Measurements from ENCODE around the gene RNF215. TPM values are rescaled to one million over a fixed set of nuclear protein-coding genes. Genes with fewer than 3 reads are reported as not detected.

RNF215 gene
- total and polyA plus RNA-seq, 8 donors, result 14.6 to 27.5 (median 23.2) TPM

DNA sequence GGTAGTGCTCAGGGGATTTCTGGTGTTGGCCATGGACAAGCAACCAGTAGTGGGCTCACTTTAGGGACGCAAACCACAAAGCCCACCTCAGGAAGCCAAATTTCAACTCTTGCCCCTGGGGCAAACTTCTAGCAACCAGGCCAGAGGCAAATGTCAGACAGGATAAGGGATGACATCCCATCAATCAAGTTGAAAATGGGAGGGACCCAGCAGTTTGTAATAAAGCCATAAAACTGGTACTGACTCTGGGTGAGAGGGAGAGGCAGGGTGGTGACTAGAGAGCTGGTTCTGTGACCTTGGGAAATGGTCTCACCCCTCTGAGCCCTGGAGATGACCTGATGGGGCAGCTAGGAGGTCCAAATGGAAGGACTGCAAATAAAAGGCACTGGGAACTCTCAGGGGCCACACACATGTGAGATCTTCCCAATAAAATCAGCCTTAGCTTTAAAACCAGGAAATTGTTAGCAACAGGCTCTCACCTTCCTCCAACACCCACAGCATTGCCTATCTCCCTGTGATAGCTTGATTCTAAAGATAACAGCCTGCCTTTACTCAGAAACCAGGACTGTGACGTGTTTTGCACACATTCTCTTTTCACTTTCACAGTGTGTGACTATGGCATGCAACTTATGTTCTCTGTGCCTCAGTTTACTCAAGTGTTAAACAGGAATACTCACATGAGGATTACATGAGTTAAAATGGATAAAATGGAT, 54.1 kb downstream of the RNF215 start:
- no peaks in the 10 kb centered on the region for H3K27me3 ChIP-seq
- no peak for TF ChIP-seq CTCF (IDR thresholded peaks at IDR 0.05)
- H3K9me3 ChIP-seq, result no peaks in the 10 kb centered on the region
- no peak overlapping the region for H3K4me3 ChIP-seq
- no peaks in the 10 kb centered on the region for H3K4me1 ChIP-seq
- ATAC-seq, result no peak
- H3K27ac ChIP-seq, result no peak overlapping the region
- DNase-seq, result no peak
- intact Hi-C loops (cut with DNase I), result no loop called here
- peaks cover 6 to 97% of the 10 kb centered on the region in 2 donors for H3K36me3 ChIP-seq

DNA sequence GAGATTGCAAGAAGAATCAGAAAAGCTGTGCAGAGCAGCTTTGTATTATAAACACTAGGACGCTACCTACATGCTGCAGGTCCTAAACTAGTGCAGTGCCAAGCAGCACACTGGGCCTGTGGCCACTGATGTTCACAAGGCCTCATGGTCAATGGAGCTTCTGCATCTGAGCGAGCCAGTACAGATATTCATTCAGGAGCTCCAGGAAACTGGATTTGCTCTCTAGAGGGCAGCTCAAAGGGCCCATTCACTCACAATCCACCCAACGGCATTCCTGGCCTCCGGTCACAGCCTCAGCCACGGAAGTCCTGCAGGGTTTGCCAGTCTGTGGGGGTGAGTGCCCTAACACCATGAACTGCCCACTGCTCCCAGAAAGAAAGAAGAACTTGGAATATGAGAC, 54.7 kb downstream of the RNF215 start:
- DNase-seq (no peak), ATAC-seq (no peak)
- H3K4me1 ChIP-seq, result peaks cover 0 to 1% of the 10 kb centered on the region in 2 donors
- intact Hi-C loops (cut with DNase I), result no loop called here
- TF ChIP-seq CTCF (IDR thresholded peaks at IDR 0.05), result no peak
- H3K9me3 ChIP-seq, result no peaks in the 10 kb centered on the region
- no peak overlapping the region for H3K27ac ChIP-seq
- H3K36me3 ChIP-seq, result peaks cover 6 to 91% of the 10 kb centered on the region in 2 donors
- H3K27me3 ChIP-seq, result no peaks in the 10 kb centered on the region
- H3K4me3 ChIP-seq, result no peak overlapping the region

Other genes with a start within 250 kb of the RNF215 start
- 10 to 100 TPM in 1 of 2 donors, 1 to 10 TPM in 1; 8.1 to 10.7 TPM for gene LIF, start 140.7 kb downstream of the RNF215 start, total RNA-seq
- 1 to 10 TPM; 1.4 to 4.1 (median 2.2) TPM for gene LIF, start 140.7 kb downstream of the RNF215 start, polyA plus RNA-seq (ENCODE audit: insufficient read length in 6 of 6)
- 1 to 10 TPM; 4.8 to 6.3 TPM for gene OSM, start 120.6 kb downstream of the RNF215 start, total RNA-seq
- 1 to 10 TPM in 1 of 6 donors, under 1 TPM in 5; 0.17 to 1.3 (median 0.30) TPM for gene OSM, start 120.6 kb downstream of the RNF215 start, polyA plus RNA-seq (ENCODE audit: insufficient read length in 6 of 6)
- gene CASTOR1, start 97.9 kb downstream of the RNF215 start, total RNA-seq, result 10 to 100 TPM; 12.4 to 12.8 TPM
- gene CASTOR1, start 97.9 kb downstream of the RNF215 start, polyA plus RNA-seq (ENCODE audit: insufficient read length in 6 of 6), result 10 to 100 TPM; 10.7 to 16.7 (median 15.9) TPM
- 10 to 100 TPM; 21.7 to 25.4 TPM for gene TBC1D10A, start 60.5 kb downstream of the RNF215 start, total RNA-seq
- 10 to 100 TPM; 15.4 to 19.8 (median 17.8) TPM for gene TBC1D10A, start 60.5 kb downstream of the RNF215 start, polyA plus RNA-seq (ENCODE audit: insufficient read length in 6 of 6)
- 100 to 1,000 TPM; 133 to 146 TPM for gene SF3A1, start 30.5 kb downstream of the RNF215 start, total RNA-seq
- 100 to 1,000 TPM; 119 to 154 (median 137) TPM for gene SF3A1, start 30.5 kb downstream of the RNF215 start, polyA plus RNA-seq (ENCODE audit: insufficient read length in 6 of 6)
- gene CCDC157, start 30.4 kb downstream of the RNF215 start, total RNA-seq, result 1 to 10 TPM; 2.8 to 3.9 TPM
- gene CCDC157, start 30.4 kb downstream of the RNF215 start, polyA plus RNA-seq (ENCODE audit: insufficient read length in 6 of 6), result 1 to 10 TPM; 3.7 to 8.1 (median 4.3) TPM
- gene SEC14L2, start 9.6 kb upstream of the RNF215 start, total RNA-seq, result 1 to 10 TPM; 8.3 to 9.2 TPM
- 10 to 100 TPM in 4 of 6 donors, 1 to 10 TPM in 2; 9.1 to 13.4 (median 10.9) TPM for gene SEC14L2, start 9.6 kb upstream of the RNF215 start, polyA plus RNA-seq (ENCODE audit: insufficient read length in 6 of 6)
- gene MTFP1, start 38.4 kb upstream of the RNF215 start, total RNA-seq, result 10 to 100 TPM; 15.6 to 31.8 TPM
- 10 to 100 TPM in 1 of 6 donors, 1 to 10 TPM in 5; 5.7 to 10.1 (median 7.4) TPM for gene MTFP1, start 38.4 kb upstream of the RNF215 start, polyA plus RNA-seq (ENCODE audit: insufficient read length in 6 of 6)
- gene SEC14L3, start 84.6 kb upstream of the RNF215 start, total RNA-seq, result under 1 TPM in 1 of 2 donors, not detected in 1; 0.29 TPM
- gene SEC14L3, start 84.6 kb upstream of the RNF215 start, polyA plus RNA-seq (ENCODE audit: insufficient read length in 6 of 6), result under 1 TPM in 5 of 6 donors, not detected in 1; 0.09 to 0.44 (median 0.20) TPM
- gene SEC14L4, start 118.3 kb upstream of the RNF215 start, total RNA-seq, result 1 to 10 TPM; 2.2 to 6.4 TPM
- under 1 TPM; 0.50 to 1.00 (median 0.84) TPM for gene SEC14L4, start 118.3 kb upstream of the RNF215 start, polyA plus RNA-seq (ENCODE audit: insufficient read length in 6 of 6)
- gene SEC14L6, start 159.3 kb upstream of the RNF215 start, total RNA-seq, result 1 to 10 TPM; 4.0 to 9.1 TPM
- 1 to 10 TPM; 2.0 to 3.7 (median 2.7) TPM for gene SEC14L6, start 159.3 kb upstream of the RNF215 start, polyA plus RNA-seq (ENCODE audit: insufficient read length in 6 of 6)
- 1 to 10 TPM; 1.8 to 4.6 TPM for gene GAL3ST1, start 187.3 kb upstream of the RNF215 start, total RNA-seq
- 1 to 10 TPM; 5.5 to 9.3 (median 7.3) TPM for gene GAL3ST1, start 187.3 kb upstream of the RNF215 start, polyA plus RNA-seq (ENCODE audit: insufficient read length in 6 of 6)
- 10 to 100 TPM; 45.2 to 67.7 TPM for gene PES1, start 204.5 kb upstream of the RNF215 start, total RNA-seq
- 10 to 100 TPM; 57.4 to 70.6 (median 63.4) TPM for gene PES1, start 204.5 kb upstream of the RNF215 start, polyA plus RNA-seq (ENCODE audit: insufficient read length in 6 of 6)
- gene TCN2, start 219.8 kb upstream of the RNF215 start, total RNA-seq, result 10 to 100 TPM; 48.0 to 57.6 TPM
- gene TCN2, start 219.8 kb upstream of the RNF215 start, polyA plus RNA-seq (ENCODE audit: insufficient read length in 6 of 6), result 10 to 100 TPM; 22.4 to 39.4 (median 30.4) TPM
- 1 to 10 TPM; 3.1 to 3.8 TPM for gene SLC35E4, start 248.4 kb upstream of the RNF215 start, total RNA-seq
- gene SLC35E4, start 248.4 kb upstream of the RNF215 start, polyA plus RNA-seq (ENCODE audit: insufficient read length in 6 of 6), result 1 to 10 TPM; 1.8 to 3.3 (median 2.8) TPM

All from left lung (tissue), 10 donors.